ENCODE data around the gene DENND1A.

The DENND1A gene

DNA sequence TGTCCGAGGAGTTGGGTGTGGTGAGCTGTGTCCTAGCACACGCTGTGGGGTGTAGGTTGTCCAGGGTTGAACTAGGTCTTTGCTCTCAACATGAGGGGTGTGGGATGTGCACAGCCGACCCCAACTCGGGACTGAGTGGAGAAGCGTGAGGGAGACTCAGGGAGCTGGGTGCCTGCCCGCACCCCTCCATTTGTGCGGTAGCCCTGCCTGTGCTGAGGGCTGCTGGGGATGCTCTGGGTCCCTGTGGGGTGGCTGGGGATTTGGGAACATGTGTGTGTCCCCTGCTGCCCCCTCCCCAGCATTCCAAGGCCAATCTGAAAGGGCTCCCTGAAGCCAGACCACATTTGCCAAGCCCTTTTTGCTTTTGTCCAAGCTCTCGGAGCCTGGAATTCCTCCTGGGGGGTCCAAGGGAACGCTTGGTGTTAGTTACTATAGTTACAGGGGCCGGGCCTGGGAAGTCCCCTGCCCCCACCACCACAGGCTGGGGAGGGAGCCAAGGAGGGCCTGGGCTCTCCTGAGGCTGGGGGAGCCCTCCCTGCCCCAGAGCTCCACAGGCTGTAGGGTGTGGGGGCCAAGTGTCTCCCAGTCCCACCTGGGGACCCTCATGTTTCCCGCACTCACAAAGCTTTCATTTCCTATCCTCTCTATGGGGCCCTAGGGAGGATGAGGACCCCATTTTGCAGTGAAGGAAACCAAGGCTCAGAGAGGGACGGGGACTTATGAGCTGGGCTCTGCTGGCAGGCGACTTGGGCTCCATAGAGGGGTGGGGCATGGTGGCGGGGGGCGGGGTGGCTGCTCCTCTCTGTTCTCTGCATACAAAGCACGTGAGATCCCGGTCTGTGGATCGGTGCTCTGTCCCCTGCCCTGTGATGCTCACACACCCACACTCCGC, 572.8 kb downstream of the DENND1A start:
- Histone ChIP-seq H3K27me3 (ENCODE audit: low read length) (no peaks in the 10 kb centered on the region), H3K4me3 (ENCODE audit: insufficient read depth, low read length, poor library complexity, severe bottlenecking) (no peak overlapping the region), H3F3A (ENCODE audit: insufficient read depth) (no peaks in the 10 kb centered on the region), H3K4me2 (ENCODE audit: low read depth, low read length, poor library complexity, severe bottlenecking) (no peak overlapping the region), H3K9me3 (ENCODE audit: insufficient read depth, low read length) (no peaks in the 10 kb centered on the region), H3K36me3 (ENCODE audit: low read length) (no peaks in the 10 kb centered on the region), H3K9me2 (replicated peaks; ENCODE audit: insufficient read depth, low read length) (no peaks in the 10 kb centered on the region), H3K27ac (ENCODE audit: low read depth, low read length) (no peak overlapping the region), H3K79me2 (ENCODE audit: insufficient read depth, low read length) (no peaks in the 10 kb centered on the region), H4K20me1 (ENCODE audit: low read depth, low read length) (no peaks in the 10 kb centered on the region), H2AFZ (ENCODE audit: low read depth, low read length, severe bottlenecking) (no peak overlapping the region), H3K9ac (ENCODE audit: low read length) (no peak overlapping the region)
- no peak for TF ChIP-seq CTCF (IDR thresholded peaks at IDR 0.05; ENCODE audit: insufficient read depth, low read length, poor library complexity, severe bottlenecking)
- no peak for TF ChIP-seq EZH2phosphoT487 (conservative IDR thresholded peaks at IDR 0.05; ENCODE audit: low read length)

DNA sequence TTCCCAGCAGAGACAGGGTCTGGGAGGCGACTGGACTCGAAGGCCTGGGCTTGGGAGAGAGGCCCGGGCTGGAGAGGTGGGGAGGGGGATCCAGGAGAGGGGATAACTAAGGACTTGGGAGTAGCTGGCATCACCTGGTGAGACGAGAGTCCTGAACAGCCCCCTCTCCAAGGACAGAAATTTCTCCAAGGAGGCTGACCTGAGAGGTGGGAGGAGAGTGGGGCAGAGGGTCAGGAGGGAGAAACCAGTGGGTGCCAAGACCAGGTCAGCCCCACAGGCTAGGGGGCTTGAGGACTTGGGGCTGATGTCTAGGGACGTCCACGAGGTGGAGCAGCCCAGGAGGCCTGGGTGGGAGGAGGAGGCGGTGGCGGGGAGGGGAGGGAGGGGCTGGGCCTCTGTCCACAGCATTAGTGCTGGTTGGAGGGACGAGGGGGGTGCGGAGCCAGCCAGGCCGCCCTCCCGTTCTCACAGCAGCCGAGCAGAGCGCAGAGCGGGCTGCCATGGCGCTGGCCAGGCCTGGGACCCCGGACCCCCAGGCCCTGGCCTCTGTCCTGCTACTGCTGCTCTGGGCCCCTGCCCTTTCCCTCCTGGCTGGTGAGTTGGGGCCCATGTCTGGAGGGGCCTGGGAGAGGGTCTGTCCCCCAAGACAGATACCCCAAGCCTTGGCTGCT, 574.0 kb downstream of the DENND1A start, which contains the start of gene CRB2:
TSS of gene CRB2 (plus strand) at position 437 of the 671 bp plus-strand sequence. CDS start at position 501, 64 bp downstream.
- Histone ChIP-seq H3K4me2 (ENCODE audit: low read depth, low read length, poor library complexity, severe bottlenecking) (no peak within 1 kb of the TSS), H3K79me2 (ENCODE audit: insufficient read depth, low read length) (no peaks in the 10 kb centered on the region), H3K9me3 (ENCODE audit: insufficient read depth, low read length) (no peaks in the 10 kb centered on the region), H3K4me3 (ENCODE audit: insufficient read depth, low read length, poor library complexity, severe bottlenecking) (no peak within 1 kb of the TSS), H3F3A (ENCODE audit: insufficient read depth) (no peaks in the 10 kb centered on the region), H3K9me2 (replicated peaks; ENCODE audit: insufficient read depth, low read length) (no peaks in the 10 kb centered on the region), H3K9ac (ENCODE audit: low read length) (no peak within 1 kb of the TSS), H2AFZ (ENCODE audit: low read depth, low read length, severe bottlenecking) (no peak within 1 kb of the TSS), H3K36me3 (ENCODE audit: low read length) (no peaks in the 10 kb centered on the region), H3K27me3 (ENCODE audit: low read length) (no peaks in the 10 kb centered on the region), H4K20me1 (ENCODE audit: low read depth, low read length) (no peaks in the 10 kb centered on the region), H3K27ac (ENCODE audit: low read depth, low read length) (no peak within 1 kb of the TSS)
- no peak for TF ChIP-seq EZH2phosphoT487 (conservative IDR thresholded peaks at IDR 0.05; ENCODE audit: low read length)
- no peak for TF ChIP-seq CTCF (IDR thresholded peaks at IDR 0.05; ENCODE audit: insufficient read depth, low read length, poor library complexity, severe bottlenecking)

DNA sequence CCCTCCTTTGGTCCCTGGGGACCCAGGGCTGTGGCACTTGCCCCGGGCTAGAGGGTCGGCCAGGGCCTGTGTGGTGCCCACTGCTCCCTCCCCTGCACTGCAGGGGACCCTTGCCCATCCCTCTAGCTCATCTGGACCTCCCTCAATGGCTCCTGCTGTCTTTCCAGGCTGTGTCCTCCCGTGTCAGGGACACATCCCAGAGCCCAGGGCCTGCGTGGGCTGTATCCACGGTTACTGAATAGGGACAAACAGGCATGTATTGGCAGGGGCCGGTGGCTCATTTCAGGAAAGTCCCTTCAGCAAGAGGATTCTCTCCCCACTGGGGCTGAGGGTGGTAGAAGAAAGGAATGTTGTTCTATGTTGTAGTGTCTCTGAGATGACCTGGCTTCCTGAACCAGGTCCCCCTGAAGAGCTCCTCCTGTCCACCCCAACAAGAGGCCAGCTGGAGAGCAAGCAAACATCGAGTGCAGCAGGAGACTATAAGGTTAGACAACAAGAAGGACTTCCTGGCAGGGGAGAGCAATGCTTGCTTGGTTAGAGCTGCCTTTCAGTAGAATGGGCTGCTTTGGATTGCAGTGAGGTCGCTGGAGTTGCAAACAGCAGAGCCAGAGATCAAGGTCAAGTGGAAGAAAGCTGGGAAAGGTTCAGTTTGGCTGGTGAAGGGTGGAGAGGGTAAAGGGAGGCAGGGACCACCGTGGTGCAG, 575.0 kb downstream of the DENND1A start:
- Histone ChIP-seq H3K4me2 (ENCODE audit: low read depth, low read length, poor library complexity, severe bottlenecking) (no peak overlapping the region), H2AFZ (ENCODE audit: low read depth, low read length, severe bottlenecking) (no peak overlapping the region), H3K9ac (ENCODE audit: low read length) (no peak overlapping the region), H3K79me2 (ENCODE audit: insufficient read depth, low read length) (no peaks in the 10 kb centered on the region), H4K20me1 (ENCODE audit: low read depth, low read length) (no peaks in the 10 kb centered on the region), H3K4me3 (ENCODE audit: insufficient read depth, low read length, poor library complexity, severe bottlenecking) (no peak overlapping the region), H3K36me3 (ENCODE audit: low read length) (no peaks in the 10 kb centered on the region), H3K27ac (ENCODE audit: low read depth, low read length) (no peak overlapping the region), H3K27me3 (ENCODE audit: low read length) (no peaks in the 10 kb centered on the region), H3F3A (ENCODE audit: insufficient read depth) (no peaks in the 10 kb centered on the region), H3K9me3 (ENCODE audit: insufficient read depth, low read length) (no peaks in the 10 kb centered on the region), H3K9me2 (replicated peaks; ENCODE audit: insufficient read depth, low read length) (no peaks in the 10 kb centered on the region)
- TF ChIP-seq EZH2phosphoT487 (conservative IDR thresholded peaks at IDR 0.05; ENCODE audit: low read length) (no peak), CTCF (IDR thresholded peaks at IDR 0.05; ENCODE audit: insufficient read depth, low read length, poor library complexity, severe bottlenecking) (no peak)

Measured in SU-DHL-6 (cell line).